HEK293 (cell line): ENCODE data around the gene MYOM3.

Experiments
- BCL11B ChIP-seq: fragments of 450-650 bp; formaldehyde crosslinking; IDR thresholded peaks from 2 replicates; pipeline ENCODE4 v1.5.1; 2016; ENCODE audit warnings: low read depth, missing biosample characterization, missing genetic modification characterization
- GFI1B ChIP-seq: fragments of 450-650 bp; formaldehyde crosslinking; IDR thresholded peaks from 2 replicates; pipeline ENCODE4 v1.5.1; 2016; ENCODE audit warnings: missing biosample characterization, missing genetic modification characterization
- HOXC10 ChIP-seq: sonication (generic); formaldehyde crosslinking; IDR thresholded peaks from 2 replicates; pipeline ENCODE4 v1.8.1; 2023; ENCODE audit warnings: mild to moderate bottlenecking, missing genetic modification reagents
- KLF1 ChIP-seq: fragments of 450-650 bp; formaldehyde crosslinking; IDR thresholded peaks from 2 replicates; pipeline ENCODE4 v1.5.1; 2016; ENCODE audit warnings: missing biosample characterization, missing genetic modification characterization
- KLF16 ChIP-seq: fragments of 450-650 bp; formaldehyde crosslinking; IDR thresholded peaks from 2 replicates; pipeline ENCODE4 v1.5.1; 2017; ENCODE audit warnings: missing biosample characterization, missing genetic modification characterization
- SCRT1 ChIP-seq: fragments of 450-650 bp; formaldehyde crosslinking; IDR thresholded peaks from 2 replicates; pipeline ENCODE4 v1.5.1; 2016; ENCODE audit warnings: missing biosample characterization, missing genetic modification characterization, borderline replicate concordance
- SETDB1 ChIP-seq: IDR thresholded peaks from one replicate; pipeline ENCODE4 v1.6.1; 2017; ENCODE audit warnings: mild to moderate bottlenecking, low read length, moderate library complexity, mixed read lengths; ENCODE audit not compliant: insufficient read length
- ZBTB20 ChIP-seq: fragments of 450-650 bp; formaldehyde crosslinking; IDR thresholded peaks from 2 replicates; pipeline ENCODE4 v1.5.1; 2016; ENCODE audit warnings: missing biosample characterization, missing genetic modification characterization
- ZBTB48 ChIP-seq: fragments of 450-650 bp; formaldehyde crosslinking; IDR thresholded peaks from 2 replicates; pipeline ENCODE4 v1.5.1; 2016; ENCODE audit warnings: missing biosample characterization, missing genetic modification characterization
- ZNF112 ChIP-seq: fragments of 450-650 bp; formaldehyde crosslinking; IDR thresholded peaks from 2 replicates; pipeline ENCODE4 v1.5.0; 2017; ENCODE audit warnings: missing biosample characterization, missing genetic modification characterization
- ZNF146 ChIP-seq: fragments of 450-650 bp; formaldehyde crosslinking; IDR thresholded peaks from 2 replicates; pipeline ENCODE4 v1.5.1; 2016; ENCODE audit warnings: missing biosample characterization, missing genetic modification characterization
- ZNF169 ChIP-seq: fragments of 450-650 bp; formaldehyde crosslinking; IDR thresholded peaks from 2 replicates; pipeline ENCODE4 v1.5.1; 2016; ENCODE audit warnings: missing biosample characterization, missing genetic modification characterization
- ZNF221 ChIP-seq: fragments of 450-650 bp; formaldehyde crosslinking; IDR thresholded peaks from 2 replicates; pipeline ENCODE4 v1.5.1; 2017; ENCODE audit warnings: missing biosample characterization, missing genetic modification characterization, borderline replicate concordance
- ZNF239 ChIP-seq: fragments of 450-650 bp; formaldehyde crosslinking; IDR thresholded peaks from 2 replicates; pipeline ENCODE4 v1.5.1; 2016; ENCODE audit warnings: missing biosample characterization, missing genetic modification characterization
- ZNF37A ChIP-seq: fragments of 450-650 bp; IDR thresholded peaks from 2 replicates; pipeline ENCODE4 v1.5.1; 2018; ENCODE audit warnings: missing biosample characterization, missing genetic modification characterization
- ZNF391 ChIP-seq: fragments of 450-650 bp; formaldehyde crosslinking; IDR thresholded peaks from 2 replicates; pipeline ENCODE4 v1.5.1; 2016; ENCODE audit warnings: low read depth, missing biosample characterization, missing genetic modification characterization, borderline replicate concordance
- ZNF394 ChIP-seq: fragments of 450-650 bp; formaldehyde crosslinking; IDR thresholded peaks from 2 replicates; pipeline ENCODE4 v1.5.1; 2016; ENCODE audit warnings: missing biosample characterization, missing genetic modification characterization, mild to moderate bottlenecking, moderate library complexity, borderline replicate concordance
- ZNF426 ChIP-seq: fragments of 450-650 bp; formaldehyde crosslinking; IDR thresholded peaks from 2 replicates; pipeline ENCODE4 v1.5.1; 2017; ENCODE audit warnings: missing biosample characterization, missing genetic modification characterization, mild to moderate bottlenecking, inconsistent platforms, moderate library complexity
- ZNF48 ChIP-seq: fragments of 450-650 bp; formaldehyde crosslinking; IDR thresholded peaks from 2 replicates; pipeline ENCODE4 v1.5.1; 2016; ENCODE audit warnings: missing biosample characterization, missing genetic modification characterization
- ZNF521 ChIP-seq: fragments of 450-650 bp; formaldehyde crosslinking; IDR thresholded peaks from 2 replicates; pipeline ENCODE4 v1.5.1; 2017; ENCODE audit warnings: missing biosample characterization, mild to moderate bottlenecking, missing genetic modification characterization
- ZNF548 ChIP-seq: fragments of 450-650 bp; formaldehyde crosslinking; IDR thresholded peaks from 2 replicates; pipeline ENCODE4 v1.5.1; 2016; ENCODE audit warnings: missing biosample characterization, missing genetic modification characterization
- ZNF571 ChIP-seq: fragments of 450-650 bp; formaldehyde crosslinking; IDR thresholded peaks from 2 replicates; pipeline ENCODE4 v1.5.0; 2017; ENCODE audit warnings: missing biosample characterization, missing genetic modification characterization
- ZNF660 ChIP-seq: fragments of 450-650 bp; IDR thresholded peaks from 2 replicates; pipeline ENCODE4 v1.5.1; 2018; ENCODE audit warnings: missing biosample characterization, mild to moderate bottlenecking, missing genetic modification characterization
- ZNF701 ChIP-seq: fragments of 450-650 bp; formaldehyde crosslinking; IDR thresholded peaks from 2 replicates; pipeline ENCODE4 v1.5.1; 2016; ENCODE audit warnings: missing biosample characterization, missing genetic modification characterization
- ZNF747 ChIP-seq: fragments of 450-650 bp; formaldehyde crosslinking; IDR thresholded peaks from 2 replicates; pipeline ENCODE4 v1.5.1; 2016; ENCODE audit warnings: missing biosample characterization, missing genetic modification characterization
- ZNF792 ChIP-seq: fragments of 450-650 bp; formaldehyde crosslinking; IDR thresholded peaks from 2 replicates; pipeline ENCODE4 v1.5.1; 2016; ENCODE audit warnings: missing biosample characterization, missing genetic modification characterization
- TF ChIP-seq, protein P1 (sequence below): fragments of 450-650 bp; formaldehyde crosslinking; IDR thresholded peaks from 2 replicates; pipeline ENCODE4 v1.5.1; 2017; ENCODE audit warnings: missing biosample characterization, missing genetic modification characterization
- TF ChIP-seq, protein P2 (sequence below): fragments of 450-650 bp; formaldehyde crosslinking; IDR thresholded peaks from 2 replicates; pipeline ENCODE4 v1.5.1; 2017; ENCODE audit warnings: missing biosample characterization, missing genetic modification characterization
- TF ChIP-seq, protein P3 (sequence below): fragments of 450-650 bp; formaldehyde crosslinking; IDR thresholded peaks from 2 replicates; pipeline ENCODE4 v1.5.1; 2016; ENCODE audit warnings: missing biosample characterization, missing genetic modification characterization
- TF ChIP-seq, protein P4 (sequence below): fragments of 450-650 bp; formaldehyde crosslinking; IDR thresholded peaks from 2 replicates; pipeline ENCODE4 v1.5.1; 2017; ENCODE audit warnings: missing biosample characterization, mild to moderate bottlenecking, missing genetic modification characterization, moderate library complexity
- TF ChIP-seq, protein P5 (sequence below): fragments of 450-650 bp; formaldehyde crosslinking; optimal IDR thresholded peaks from 2 replicates; pipeline ENCODE3; 2016; ENCODE audit warnings: missing biosample characterization, mild to moderate bottlenecking, missing genetic modification characterization

MYOM3 gene

DNA sequence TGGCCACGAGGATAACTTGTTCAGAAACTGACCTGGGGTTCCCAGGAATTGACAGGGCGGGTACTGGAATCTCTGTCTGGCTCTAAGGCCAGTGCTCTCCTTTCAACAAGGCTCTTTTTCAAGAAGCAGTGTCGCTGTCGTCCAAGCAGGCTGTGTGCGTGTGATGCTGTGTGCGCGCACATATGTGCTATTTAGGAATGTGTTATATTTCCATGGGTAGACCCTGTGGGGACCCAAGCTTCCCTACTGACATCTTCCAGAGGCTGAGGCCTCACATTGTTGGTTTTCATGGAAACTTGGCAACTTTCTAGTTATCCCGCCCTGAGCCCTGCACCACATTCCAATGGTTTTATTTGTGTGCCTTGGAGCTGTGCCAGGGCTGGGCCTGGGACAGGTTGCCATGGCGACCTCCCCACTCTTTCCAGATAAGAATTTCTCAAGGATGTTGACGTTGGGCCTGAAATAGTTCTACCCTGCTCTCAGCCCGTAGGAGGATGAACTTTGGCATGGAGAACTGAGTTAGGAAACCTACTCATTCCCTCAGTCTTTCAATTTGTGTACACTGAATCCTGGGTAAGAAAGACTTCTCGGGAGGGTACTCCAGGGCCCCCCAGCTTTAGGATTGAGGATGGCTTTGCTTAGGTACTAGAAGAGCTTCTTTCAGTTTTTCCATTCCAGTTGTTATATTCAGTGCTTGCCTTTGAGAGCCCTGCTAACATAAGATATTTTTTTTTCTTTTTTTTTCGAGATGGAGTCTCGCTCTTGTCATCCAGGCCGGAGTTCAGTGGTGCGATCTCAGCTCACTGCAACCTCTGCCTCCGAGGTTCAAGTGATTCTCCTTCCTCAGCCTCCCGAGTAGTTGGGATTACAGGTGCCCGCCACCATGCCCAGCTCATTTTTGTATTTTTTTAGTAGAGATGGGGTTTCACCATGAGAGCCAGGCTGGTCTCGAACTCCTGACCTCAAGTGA, 93.0 kb downstream of the MYOM3 start (continued):
- TF ChIP-seq ZNF146 (tag by site-specific recombination) (no peak), KLF16 (no peak; the same call in 1 of the 2 replicates), ZNF394 (tag by site-specific recombination) (no peak), ZNF521 (tag by site-specific recombination) (no peak), ZNF571 (tag by site-specific recombination) (no peak), ZBTB48 (tag by site-specific recombination) (peak; percentile 61), BCL11B (tag by site-specific recombination) (no peak), KLF1 (tag by site-specific recombination) (0 out of 2 replicates have a peak, but pooled peaks have one; percentile 29), ZNF112 (no peak), ZNF660 (tag by site-specific recombination) (peak; percentile 67; the same call in 1 of the 2 replicates), ZNF548 (no peak), ZBTB20 (peak; percentile 58), ZNF426 (no peak), SCRT1 (tag by site-specific recombination) (no peak), ZNF239 (tag by site-specific recombination) (no peak), ZNF701 (tag by site-specific recombination) (no peak), SETDB1 (no peak), HOXC10 (no peak), ZNF37A (tag by site-specific recombination) (no peak), ZNF792 (tag by site-specific recombination) (no peak), GFI1B (tag by site-specific recombination) (no peak), ZNF391 (tag by site-specific recombination) (no peak), ZNF169 (no peak), ZNF48 (tag by site-specific recombination) (no peak), ZNF221 (no peak), ZNF747 (tag by site-specific recombination) (no peak)
- TF ChIP-seq, protein P1, sequence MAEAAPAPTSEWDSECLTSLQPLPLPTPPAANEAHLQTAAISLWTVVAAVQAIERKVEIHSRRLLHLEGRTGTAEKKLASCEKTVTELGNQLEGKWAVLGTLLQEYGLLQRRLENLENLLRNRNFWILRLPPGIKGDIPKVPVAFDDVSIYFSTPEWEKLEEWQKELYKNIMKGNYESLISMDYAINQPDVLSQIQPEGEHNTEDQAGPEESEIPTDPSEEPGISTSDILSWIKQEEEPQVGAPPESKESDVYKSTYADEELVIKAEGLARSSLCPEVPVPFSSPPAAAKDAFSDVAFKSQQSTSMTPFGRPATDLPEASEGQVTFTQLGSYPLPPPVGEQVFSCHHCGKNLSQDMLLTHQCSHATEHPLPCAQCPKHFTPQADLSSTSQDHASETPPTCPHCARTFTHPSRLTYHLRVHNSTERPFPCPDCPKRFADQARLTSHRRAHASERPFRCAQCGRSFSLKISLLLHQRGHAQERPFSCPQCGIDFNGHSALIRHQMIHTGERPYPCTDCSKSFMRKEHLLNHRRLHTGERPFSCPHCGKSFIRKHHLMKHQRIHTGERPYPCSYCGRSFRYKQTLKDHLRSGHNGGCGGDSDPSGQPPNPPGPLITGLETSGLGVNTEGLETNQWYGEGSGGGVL = no peak
- TF ChIP-seq, protein P2, sequence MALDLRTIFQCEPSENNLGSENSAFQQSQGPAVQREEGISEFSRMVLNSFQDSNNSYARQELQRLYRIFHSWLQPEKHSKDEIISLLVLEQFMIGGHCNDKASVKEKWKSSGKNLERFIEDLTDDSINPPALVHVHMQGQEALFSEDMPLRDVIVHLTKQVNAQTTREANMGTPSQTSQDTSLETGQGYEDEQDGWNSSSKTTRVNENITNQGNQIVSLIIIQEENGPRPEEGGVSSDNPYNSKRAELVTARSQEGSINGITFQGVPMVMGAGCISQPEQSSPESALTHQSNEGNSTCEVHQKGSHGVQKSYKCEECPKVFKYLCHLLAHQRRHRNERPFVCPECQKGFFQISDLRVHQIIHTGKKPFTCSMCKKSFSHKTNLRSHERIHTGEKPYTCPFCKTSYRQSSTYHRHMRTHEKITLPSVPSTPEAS = peak; percentile 41; the same call in 1 of the 2 replicates
- TF ChIP-seq, protein P3, sequence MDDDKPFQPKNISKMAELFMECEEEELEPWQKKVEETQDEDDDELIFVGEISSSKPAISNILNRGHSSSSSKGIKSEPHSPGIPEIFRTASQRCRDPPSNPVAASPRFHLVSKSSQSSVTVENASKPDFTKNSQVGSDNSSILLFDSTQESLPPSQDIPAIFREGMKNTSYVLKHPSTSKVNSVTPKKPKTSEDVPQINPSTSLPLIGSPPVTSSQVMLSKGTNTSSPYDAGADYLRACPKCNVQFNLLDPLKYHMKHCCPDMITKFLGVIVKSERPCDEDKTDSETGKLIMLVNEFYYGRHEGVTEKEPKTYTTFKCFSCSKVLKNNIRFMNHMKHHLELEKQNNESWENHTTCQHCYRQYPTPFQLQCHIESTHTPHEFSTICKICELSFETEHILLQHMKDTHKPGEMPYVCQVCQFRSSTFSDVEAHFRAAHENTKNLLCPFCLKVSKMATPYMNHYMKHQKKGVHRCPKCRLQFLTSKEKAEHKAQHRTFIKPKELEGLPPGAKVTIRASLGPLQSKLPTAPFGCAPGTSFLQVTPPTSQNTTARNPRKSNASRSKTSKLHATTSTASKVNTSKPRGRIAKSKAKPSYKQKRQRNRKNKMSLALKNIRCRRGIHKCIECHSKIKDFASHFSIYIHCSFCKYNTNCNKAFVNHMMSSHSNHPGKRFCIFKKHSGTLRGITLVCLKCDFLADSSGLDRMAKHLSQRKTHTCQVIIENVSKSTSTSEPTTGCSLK (tag by site-specific recombination) = no peak
- TF ChIP-seq, protein P4, sequence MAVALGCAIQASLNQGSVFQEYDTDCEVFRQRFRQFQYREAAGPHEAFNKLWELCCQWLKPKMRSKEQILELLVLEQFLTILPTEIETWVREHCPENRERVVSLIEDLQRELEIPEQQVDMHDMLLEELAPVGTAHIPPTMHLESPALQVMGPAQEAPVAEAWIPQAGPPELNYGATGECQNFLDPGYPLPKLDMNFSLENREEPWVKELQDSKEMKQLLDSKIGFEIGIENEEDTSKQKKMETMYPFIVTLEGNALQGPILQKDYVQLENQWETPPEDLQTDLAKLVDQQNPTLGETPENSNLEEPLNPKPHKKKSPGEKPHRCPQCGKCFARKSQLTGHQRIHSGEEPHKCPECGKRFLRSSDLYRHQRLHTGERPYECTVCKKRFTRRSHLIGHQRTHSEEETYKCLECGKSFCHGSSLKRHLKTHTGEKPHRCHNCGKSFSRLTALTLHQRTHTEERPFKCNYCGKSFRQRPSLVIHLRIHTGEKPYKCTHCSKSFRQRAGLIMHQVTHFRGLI (tag by site-specific recombination) = peak; percentile 15; the same call in 1 of the 2 replicates
- TF ChIP-seq, protein P5, sequence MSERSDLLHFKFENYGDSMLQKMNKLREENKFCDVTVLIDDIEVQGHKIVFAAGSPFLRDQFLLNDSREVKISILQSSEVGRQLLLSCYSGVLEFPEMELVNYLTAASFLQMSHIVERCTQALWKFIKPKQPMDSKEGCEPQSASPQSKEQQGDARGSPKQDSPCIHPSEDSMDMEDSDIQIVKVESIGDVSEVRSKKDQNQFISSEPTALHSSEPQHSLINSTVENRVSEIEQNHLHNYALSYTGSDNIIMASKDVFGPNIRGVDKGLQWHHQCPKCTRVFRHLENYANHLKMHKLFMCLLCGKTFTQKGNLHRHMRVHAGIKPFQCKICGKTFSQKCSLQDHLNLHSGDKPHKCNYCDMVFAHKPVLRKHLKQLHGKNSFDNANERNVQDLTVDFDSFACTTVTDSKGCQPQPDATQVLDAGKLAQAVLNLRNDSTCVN (tag by site-specific recombination) = no peak
